ENCODE results near the gene PDSS2. TPM values are rescaled to one million over a fixed set of nuclear protein-coding genes. Genes with fewer than 3 reads are reported as not detected.

The PDSS2 gene
- total RNA-seq, 1 donor, result 12.3 TPM

DNA sequence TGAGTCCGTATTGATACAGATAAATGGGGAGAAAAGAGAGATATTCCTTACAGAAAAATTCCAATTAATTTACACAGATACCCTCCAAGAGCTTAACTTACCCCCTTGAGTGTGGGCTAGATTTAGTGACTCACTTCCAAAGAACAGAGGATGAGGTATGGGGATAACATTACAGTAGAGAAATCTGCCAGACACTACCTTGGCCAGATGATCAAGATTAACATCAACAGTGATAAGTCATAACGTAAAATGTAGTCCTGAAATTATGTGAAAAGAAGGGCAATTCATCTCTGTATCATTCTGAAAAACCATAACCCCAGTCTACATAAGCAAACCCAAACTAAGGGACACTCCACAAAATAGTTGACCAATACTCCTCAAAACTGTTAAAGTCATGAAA lies 69.3 kb downstream of the PDSS2 start:
- H3K9me3 ChIP-seq (ENCODE audit: low read depth, low read length), result no peaks in the 10 kb centered on the region
- TF ChIP-seq, protein P1, sequence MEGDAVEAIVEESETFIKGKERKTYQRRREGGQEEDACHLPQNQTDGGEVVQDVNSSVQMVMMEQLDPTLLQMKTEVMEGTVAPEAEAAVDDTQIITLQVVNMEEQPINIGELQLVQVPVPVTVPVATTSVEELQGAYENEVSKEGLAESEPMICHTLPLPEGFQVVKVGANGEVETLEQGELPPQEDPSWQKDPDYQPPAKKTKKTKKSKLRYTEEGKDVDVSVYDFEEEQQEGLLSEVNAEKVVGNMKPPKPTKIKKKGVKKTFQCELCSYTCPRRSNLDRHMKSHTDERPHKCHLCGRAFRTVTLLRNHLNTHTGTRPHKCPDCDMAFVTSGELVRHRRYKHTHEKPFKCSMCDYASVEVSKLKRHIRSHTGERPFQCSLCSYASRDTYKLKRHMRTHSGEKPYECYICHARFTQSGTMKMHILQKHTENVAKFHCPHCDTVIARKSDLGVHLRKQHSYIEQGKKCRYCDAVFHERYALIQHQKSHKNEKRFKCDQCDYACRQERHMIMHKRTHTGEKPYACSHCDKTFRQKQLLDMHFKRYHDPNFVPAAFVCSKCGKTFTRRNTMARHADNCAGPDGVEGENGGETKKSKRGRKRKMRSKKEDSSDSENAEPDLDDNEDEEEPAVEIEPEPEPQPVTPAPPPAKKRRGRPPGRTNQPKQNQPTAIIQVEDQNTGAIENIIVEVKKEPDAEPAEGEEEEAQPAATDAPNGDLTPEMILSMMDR (IDR thresholded peaks at IDR 0.05; ENCODE audit: extremely low read depth, low read depth, low read length), result no peak
- H3K27me3 ChIP-seq (ENCODE audit: insufficient read depth, low read length), result no peaks in the 10 kb centered on the region
- H4K20me1 ChIP-seq (ENCODE audit: insufficient read depth, low read length), result no peaks in the 10 kb centered on the region
- DNase-seq (ENCODE audit: insufficient read length, low spot score, missing footprints), result no peak
- no peaks in the 10 kb centered on the region for H3K36me3 ChIP-seq (ENCODE audit: insufficient read depth, low read length)
- H2AFZ ChIP-seq (ENCODE audit: low read length), result no peak overlapping the region
- H3K4me3 ChIP-seq (ENCODE audit: insufficient read depth, low read length), result no peak overlapping the region
- no peaks in the 10 kb centered on the region for H3K79me2 ChIP-seq (ENCODE audit: insufficient read depth, low read length)
- no peaks in the 10 kb centered on the region for H3K4me1 ChIP-seq (ENCODE audit: insufficient read depth, low read length)
- no peak overlapping the region for H3K4me2 ChIP-seq (ENCODE audit: insufficient read depth, low read length)
- no peak overlapping the region for H3K27ac ChIP-seq (ENCODE audit: low read depth, low read length)

DNA sequence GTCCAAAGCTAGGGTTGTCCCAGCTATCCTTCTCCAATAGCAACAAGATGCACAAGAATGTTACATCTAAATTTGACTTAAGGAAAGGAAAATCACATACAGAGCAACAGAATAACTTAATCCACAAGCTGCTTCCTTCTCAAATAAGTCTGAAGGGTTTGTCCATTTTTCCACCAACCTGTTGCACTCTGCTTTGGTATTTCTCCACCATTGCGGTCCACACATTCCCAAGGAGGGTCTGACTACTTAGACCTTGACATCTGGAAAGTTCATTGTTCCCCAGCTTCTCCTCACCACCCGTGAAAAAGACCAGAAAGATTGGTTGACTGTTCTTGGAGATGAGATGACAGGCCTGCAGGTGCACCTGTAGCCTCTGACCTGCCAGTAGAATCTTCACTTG lies 72.5 kb downstream of the PDSS2 start:
- TF ChIP-seq, protein P1 (IDR thresholded peaks at IDR 0.05; ENCODE audit: extremely low read depth, low read depth, low read length), result no peak
- DNase-seq (ENCODE audit: insufficient read length, low spot score, missing footprints), result peak; percentile 21
- Histone ChIP-seq H3K4me3 (ENCODE audit: insufficient read depth, low read length) (no peak overlapping the region), H3K4me2 (ENCODE audit: insufficient read depth, low read length) (no peak overlapping the region), H3K9me3 (ENCODE audit: low read depth, low read length) (no peaks in the 10 kb centered on the region), H4K20me1 (ENCODE audit: insufficient read depth, low read length) (no peaks in the 10 kb centered on the region), H3K36me3 (ENCODE audit: insufficient read depth, low read length) (no peaks in the 10 kb centered on the region), H3K79me2 (ENCODE audit: insufficient read depth, low read length) (no peaks in the 10 kb centered on the region), H3K4me1 (ENCODE audit: insufficient read depth, low read length) (no peaks in the 10 kb centered on the region), H3K27me3 (ENCODE audit: insufficient read depth, low read length) (no peaks in the 10 kb centered on the region), H3K27ac (ENCODE audit: low read depth, low read length) (no peak overlapping the region), H2AFZ (ENCODE audit: low read length) (no peak overlapping the region)

DNA sequence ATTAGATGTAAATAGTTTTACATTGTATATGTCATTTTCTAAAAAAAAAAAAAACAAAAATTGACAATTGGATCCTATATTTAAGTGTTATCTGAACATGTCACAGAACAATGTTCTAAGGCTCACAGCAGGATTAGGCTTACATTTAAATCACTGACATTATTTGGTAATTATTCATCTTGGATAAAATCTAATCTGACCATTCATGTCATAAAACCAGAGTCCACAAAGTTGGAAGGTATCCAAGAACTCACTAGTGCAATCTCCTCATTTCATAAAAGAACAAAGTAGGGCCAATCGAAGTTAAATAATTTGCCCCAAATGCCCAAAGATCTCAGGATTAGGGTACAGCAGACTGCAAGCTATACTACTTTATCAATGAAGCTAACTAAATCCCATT lies 73.0 kb downstream of the PDSS2 start:
- H3K36me3 ChIP-seq (ENCODE audit: insufficient read depth, low read length), result no peaks in the 10 kb centered on the region
- no peaks in the 10 kb centered on the region for H3K79me2 ChIP-seq (ENCODE audit: insufficient read depth, low read length)
- H3K27ac ChIP-seq (ENCODE audit: low read depth, low read length), result no peak overlapping the region
- H2AFZ ChIP-seq (ENCODE audit: low read length), result no peak overlapping the region
- H4K20me1 ChIP-seq (ENCODE audit: insufficient read depth, low read length), result no peaks in the 10 kb centered on the region
- H3K9me3 ChIP-seq (ENCODE audit: low read depth, low read length), result no peaks in the 10 kb centered on the region
- H3K27me3 ChIP-seq (ENCODE audit: insufficient read depth, low read length), result no peaks in the 10 kb centered on the region
- no peaks in the 10 kb centered on the region for H3K4me1 ChIP-seq (ENCODE audit: insufficient read depth, low read length)
- TF ChIP-seq, protein P1 (IDR thresholded peaks at IDR 0.05; ENCODE audit: extremely low read depth, low read depth, low read length), result no peak
- DNase-seq (ENCODE audit: insufficient read length, low spot score, missing footprints), result no peak
- no peak overlapping the region for H3K4me3 ChIP-seq (ENCODE audit: insufficient read depth, low read length)
- H3K4me2 ChIP-seq (ENCODE audit: insufficient read depth, low read length), result no peak overlapping the region

DNA sequence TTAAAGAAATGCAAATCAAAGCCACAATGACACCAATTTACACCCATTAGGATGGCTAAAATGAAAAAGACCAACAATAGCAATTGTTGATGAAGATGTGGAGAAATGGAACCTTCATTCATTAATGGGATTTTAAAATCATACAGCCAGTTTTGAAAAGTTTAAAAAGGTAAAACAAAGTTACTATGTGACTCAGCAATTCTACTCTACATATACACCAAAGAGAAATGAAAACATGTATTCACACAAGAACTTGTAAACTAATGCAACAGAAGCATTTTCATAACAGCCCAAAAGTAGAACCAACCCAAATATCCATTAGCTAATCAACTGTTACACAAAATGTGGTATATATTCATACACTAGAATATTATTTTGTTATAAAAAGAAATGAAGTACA lies 75.7 kb downstream of the PDSS2 start:
- H4K20me1 ChIP-seq (ENCODE audit: insufficient read depth, low read length), result no peaks in the 10 kb centered on the region
- no peaks in the 10 kb centered on the region for H3K79me2 ChIP-seq (ENCODE audit: insufficient read depth, low read length)
- TF ChIP-seq, protein P1 (IDR thresholded peaks at IDR 0.05; ENCODE audit: extremely low read depth, low read depth, low read length), result no peak
- H3K9me3 ChIP-seq (ENCODE audit: low read depth, low read length), result no peaks in the 10 kb centered on the region
- no peak overlapping the region for H2AFZ ChIP-seq (ENCODE audit: low read length)
- DNase-seq (ENCODE audit: insufficient read length, low spot score, missing footprints), result no peak
- no peak overlapping the region for H3K4me2 ChIP-seq (ENCODE audit: insufficient read depth, low read length)
- H3K27ac ChIP-seq (ENCODE audit: low read depth, low read length), result no peak overlapping the region
- no peaks in the 10 kb centered on the region for H3K36me3 ChIP-seq (ENCODE audit: insufficient read depth, low read length)
- H3K4me1 ChIP-seq (ENCODE audit: insufficient read depth, low read length), result no peaks in the 10 kb centered on the region
- H3K27me3 ChIP-seq (ENCODE audit: insufficient read depth, low read length), result no peaks in the 10 kb centered on the region
- H3K4me3 ChIP-seq (ENCODE audit: insufficient read depth, low read length), result no peak overlapping the region
